Fibroblast of lung (primary cell): ENCODE results near the gene NKD1. TPM values are rescaled to one million over a fixed set of nuclear protein-coding genes. Genes with fewer than 3 reads are reported as not detected.

ENCODE experiments used
- DNase-seq, 2 donors: peaks; one replicate each; pipeline versions ENCODE4 v3.0.0 to v3.0.0-alpha.2; 2010; ENCODE audit warnings: low read depth in 2 of 2
- H2AFZ ChIP-seq: 2 replicates; pipeline ENCODE4 v1.5.1; 2012; ENCODE audit warnings: low read length, control low read depth, inconsistent platforms
- H3K27ac ChIP-seq: 2 replicates; pipeline ENCODE4 v1.5.1; 2011; ENCODE audit warnings: low read length, control low read depth; ENCODE audit not compliant: insufficient read depth
- H3K27me3 ChIP-seq: 2 replicates; pipeline ENCODE4 v1.5.1; 2011; ENCODE audit warnings: mild to moderate bottlenecking, low read length; ENCODE audit not compliant: control insufficient read depth, insufficient read depth
- H3K36me3 ChIP-seq: 2 replicates; pipeline ENCODE4 v1.5.1; 2011; ENCODE audit warnings: low read length; ENCODE audit not compliant: control insufficient read depth, insufficient read depth
- H3K4me1 ChIP-seq: 2 replicates; pipeline ENCODE4 v1.5.1; 2011; ENCODE audit warnings: low read length; ENCODE audit not compliant: control insufficient read depth, insufficient read depth; ENCODE audit errors: extremely low read depth
- H3K4me2 ChIP-seq: 2 replicates; pipeline ENCODE4 v1.5.1; 2011; ENCODE audit warnings: low read length, control low read depth; ENCODE audit not compliant: insufficient read depth; ENCODE audit errors: extremely low read depth
- H3K4me3 ChIP-seq, 4 experiments: fragments of 200-600 bp in 1 of 4; sonication (generic) in 1 of 4; replicated peaks in 1 of 4; 2 replicates each; pipeline ENCODE4 v1.5.1; 2011 to 2016; ENCODE audit warnings: low read length in 4 of 4, low read depth in 3 of 4, mild to moderate bottlenecking in 3 of 4, control low read depth in 2 of 4, inconsistent platforms in 1 of 4, mixed read lengths in 1 of 4; ENCODE audit not compliant: insufficient read depth in 1 of 4; ENCODE audit errors: control extremely low read depth in 1 of 4
- H3K79me2 ChIP-seq: 2 replicates; pipeline ENCODE4 v1.5.1; 2012; ENCODE audit warnings: mild to moderate bottlenecking, low read length, inconsistent platforms; ENCODE audit not compliant: control insufficient read depth, insufficient read depth
- H3K9ac ChIP-seq: 2 replicates; pipeline ENCODE4 v1.5.1; 2011; ENCODE audit warnings: mild to moderate bottlenecking, low read length, control low read depth; ENCODE audit not compliant: insufficient read depth
- H3K9me3 ChIP-seq: 2 replicates; pipeline ENCODE4 v1.5.1; 2012; ENCODE audit warnings: low read depth, low read length; ENCODE audit not compliant: control insufficient read depth, insufficient read depth
- H4K20me1 ChIP-seq: 2 replicates; pipeline ENCODE4 v1.5.1; 2011; ENCODE audit warnings: low read length; ENCODE audit not compliant: control insufficient read depth, insufficient read depth; ENCODE audit errors: extremely low read depth
- EZH2 ChIP-seq: IDR thresholded peaks from 2 replicates; pipeline ENCODE4 v1.5.1; 2012; ENCODE audit warnings: low read length, control low read depth, mild to moderate bottlenecking; ENCODE audit errors: missing control alignments
- polyA plus RNA-seq, 2 donors: library from polyadenylated mRNA; depleted of rRNA in 1 of 2; stranded (reverse) in 1 of 2; unstranded in 1 of 2; fragments of >200 nt; gene quantifications; 2 replicates each; pipeline ENCODE4 v1.2.1, GENCODE V29; 2011 to 2012; ENCODE audit warnings: missing spikeins in 1 of 2
- total RNA-seq: library from RNA; depleted of rRNA; stranded (reverse); fragments of >200 nt; gene quantifications from 2 replicates; pipeline ENCODE4 v1.2.1, GENCODE V29; 2014
- TF ChIP-seq, protein P1 (sequence below), 2 donors: IDR thresholded peaks in 1 of 2; conservative IDR thresholded peaks in 1 of 2; 1 replicate in 1 of 2; 2 replicates in 1 of 2; pipeline ENCODE4 v1.5.1; 2011 to 2012; ENCODE audit warnings: low read length in 2 of 2, control low read depth in 1 of 2, inconsistent platforms in 1 of 2, low read depth in 1 of 2, mild to moderate bottlenecking in 1 of 2

NKD1 gene
- total and polyA plus RNA-seq, 2 donors (not counting 1 experiment from before 2014, with no cell fraction given), result under 0.01 to 0.12 TPM

DNA sequence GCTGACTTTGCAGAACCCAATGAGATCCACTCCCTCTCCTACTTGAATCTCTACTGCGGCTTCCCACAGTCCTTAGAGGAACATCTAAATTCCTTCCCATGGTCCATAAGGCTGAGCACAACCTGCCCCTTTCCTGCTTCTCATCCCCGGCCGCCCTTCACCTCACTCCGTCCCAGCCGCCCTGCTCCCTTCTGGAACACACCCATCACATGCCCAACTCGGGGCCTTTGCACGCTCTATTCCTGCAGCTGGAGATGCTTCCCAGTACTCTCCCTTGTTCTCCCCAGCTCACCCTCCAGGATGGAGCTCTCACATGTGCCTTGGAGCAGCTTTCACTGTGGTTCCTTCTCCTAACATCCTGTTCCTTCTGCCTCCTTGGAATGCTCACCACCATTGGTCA is 23.6 kb downstream of the NKD1 start:
- no peak for DNase-seq
- Histone ChIP-seq H3K9ac (no peak overlapping the region), H3K4me3 (no peak overlapping the region), H2AFZ (no peak overlapping the region), H3K4me2 (no peak overlapping the region), H3K79me2 (no peaks in the 10 kb centered on the region), H4K20me1 (no peaks in the 10 kb centered on the region), H3K4me1 (no peaks in the 10 kb centered on the region), H3K36me3 (no peaks in the 10 kb centered on the region), H3K27me3 (peaks cover 9% of the 10 kb centered on the region), H3K9me3 (no peaks in the 10 kb centered on the region), H3K27ac (no peak overlapping the region)
- TF ChIP-seq, protein P1, sequence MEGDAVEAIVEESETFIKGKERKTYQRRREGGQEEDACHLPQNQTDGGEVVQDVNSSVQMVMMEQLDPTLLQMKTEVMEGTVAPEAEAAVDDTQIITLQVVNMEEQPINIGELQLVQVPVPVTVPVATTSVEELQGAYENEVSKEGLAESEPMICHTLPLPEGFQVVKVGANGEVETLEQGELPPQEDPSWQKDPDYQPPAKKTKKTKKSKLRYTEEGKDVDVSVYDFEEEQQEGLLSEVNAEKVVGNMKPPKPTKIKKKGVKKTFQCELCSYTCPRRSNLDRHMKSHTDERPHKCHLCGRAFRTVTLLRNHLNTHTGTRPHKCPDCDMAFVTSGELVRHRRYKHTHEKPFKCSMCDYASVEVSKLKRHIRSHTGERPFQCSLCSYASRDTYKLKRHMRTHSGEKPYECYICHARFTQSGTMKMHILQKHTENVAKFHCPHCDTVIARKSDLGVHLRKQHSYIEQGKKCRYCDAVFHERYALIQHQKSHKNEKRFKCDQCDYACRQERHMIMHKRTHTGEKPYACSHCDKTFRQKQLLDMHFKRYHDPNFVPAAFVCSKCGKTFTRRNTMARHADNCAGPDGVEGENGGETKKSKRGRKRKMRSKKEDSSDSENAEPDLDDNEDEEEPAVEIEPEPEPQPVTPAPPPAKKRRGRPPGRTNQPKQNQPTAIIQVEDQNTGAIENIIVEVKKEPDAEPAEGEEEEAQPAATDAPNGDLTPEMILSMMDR (conservative IDR thresholded peaks at IDR 0.05 in 1 of 2, IDR thresholded peaks at IDR 0.05 in 1 of 2; ENCODE audit: low read depth in 1 of 2, low read length in 2 of 2), result no peak
- TF ChIP-seq EZH2, result no peak

DNA sequence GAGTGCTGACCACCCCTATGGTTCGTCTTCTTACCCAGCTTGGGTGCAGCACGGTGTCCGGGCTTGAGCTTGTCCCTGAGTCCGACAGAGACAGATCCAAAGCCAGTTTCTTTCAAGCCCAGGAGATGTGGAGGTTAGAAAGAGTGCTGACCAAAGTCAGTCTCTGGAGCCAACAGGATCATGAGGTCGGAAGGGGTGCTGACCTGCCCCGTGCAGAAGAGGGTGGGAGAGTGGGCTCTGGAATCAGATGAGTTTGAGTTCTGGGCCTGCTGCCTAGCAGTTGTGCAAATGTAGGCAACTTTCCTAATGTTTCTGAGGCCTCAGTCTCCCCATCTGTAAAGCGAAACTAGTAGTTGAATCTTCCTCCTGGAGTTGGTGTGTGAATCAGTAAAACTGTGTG is 24.5 kb downstream of the NKD1 start:
- TF ChIP-seq, protein P1 (conservative IDR thresholded peaks at IDR 0.05 in 1 of 2, IDR thresholded peaks at IDR 0.05 in 1 of 2; ENCODE audit: low read depth in 1 of 2, low read length in 2 of 2), result no peak
- TF ChIP-seq EZH2, result no peak
- Histone ChIP-seq H3K27ac (no peak overlapping the region), H3K79me2 (no peaks in the 10 kb centered on the region), H4K20me1 (no peaks in the 10 kb centered on the region), H3K27me3 (peaks cover 9% of the 10 kb centered on the region), H3K4me1 (no peaks in the 10 kb centered on the region), H3K4me3 (no peak overlapping the region), H3K9ac (no peak overlapping the region), H3K36me3 (no peaks in the 10 kb centered on the region), H2AFZ (no peak overlapping the region), H3K9me3 (no peaks in the 10 kb centered on the region), H3K4me2 (no peak overlapping the region)
- DNase-seq, result no peak

DNA sequence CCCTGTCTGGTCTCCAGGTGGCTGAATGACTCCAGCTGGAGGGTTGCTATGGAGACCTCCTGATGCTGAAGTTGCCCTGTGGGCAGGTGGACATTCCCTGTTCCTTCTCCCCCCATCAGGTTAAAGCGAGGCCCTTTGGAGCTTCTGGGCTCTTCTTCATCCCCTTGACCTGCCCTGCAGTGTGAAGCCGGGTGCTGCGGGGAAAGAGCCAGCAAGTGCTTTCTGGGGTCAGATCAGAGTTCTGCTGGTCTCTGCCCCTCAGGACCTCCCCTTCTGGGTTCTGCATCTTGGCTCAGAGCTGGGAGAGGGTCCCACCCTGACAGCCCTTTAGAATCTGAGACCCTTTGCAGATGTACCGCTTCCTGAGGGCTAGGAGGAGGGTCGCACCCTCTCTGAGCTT is 25.1 kb downstream of the NKD1 start:
- H3K9ac ChIP-seq, result no peak overlapping the region
- H3K4me3 ChIP-seq, result no peak overlapping the region
- H3K4me1 ChIP-seq, result no peaks in the 10 kb centered on the region
- no peaks in the 10 kb centered on the region for H3K36me3 ChIP-seq
- no peak for DNase-seq
- no peaks in the 10 kb centered on the region for H3K79me2 ChIP-seq
- H3K27me3 ChIP-seq, result peaks cover 9% of the 10 kb centered on the region
- H4K20me1 ChIP-seq, result no peaks in the 10 kb centered on the region
- H3K4me2 ChIP-seq, result no peak overlapping the region
- TF ChIP-seq, protein P1 (conservative IDR thresholded peaks at IDR 0.05 in 1 of 2, IDR thresholded peaks at IDR 0.05 in 1 of 2; ENCODE audit: low read depth in 1 of 2, low read length in 2 of 2), result no peak
- TF ChIP-seq EZH2, result no peak
- no peak overlapping the region for H2AFZ ChIP-seq
- H3K27ac ChIP-seq, result no peak overlapping the region
- no peaks in the 10 kb centered on the region for H3K9me3 ChIP-seq
